ENCODE results near the gene RNF5.
"Not testable (repeated sequence)": the region's sequence is repeated elsewhere in the genome, so short reads cannot be mapped to it uniquely, and the experiment has no call there.

Gene RNF5

DNA sequence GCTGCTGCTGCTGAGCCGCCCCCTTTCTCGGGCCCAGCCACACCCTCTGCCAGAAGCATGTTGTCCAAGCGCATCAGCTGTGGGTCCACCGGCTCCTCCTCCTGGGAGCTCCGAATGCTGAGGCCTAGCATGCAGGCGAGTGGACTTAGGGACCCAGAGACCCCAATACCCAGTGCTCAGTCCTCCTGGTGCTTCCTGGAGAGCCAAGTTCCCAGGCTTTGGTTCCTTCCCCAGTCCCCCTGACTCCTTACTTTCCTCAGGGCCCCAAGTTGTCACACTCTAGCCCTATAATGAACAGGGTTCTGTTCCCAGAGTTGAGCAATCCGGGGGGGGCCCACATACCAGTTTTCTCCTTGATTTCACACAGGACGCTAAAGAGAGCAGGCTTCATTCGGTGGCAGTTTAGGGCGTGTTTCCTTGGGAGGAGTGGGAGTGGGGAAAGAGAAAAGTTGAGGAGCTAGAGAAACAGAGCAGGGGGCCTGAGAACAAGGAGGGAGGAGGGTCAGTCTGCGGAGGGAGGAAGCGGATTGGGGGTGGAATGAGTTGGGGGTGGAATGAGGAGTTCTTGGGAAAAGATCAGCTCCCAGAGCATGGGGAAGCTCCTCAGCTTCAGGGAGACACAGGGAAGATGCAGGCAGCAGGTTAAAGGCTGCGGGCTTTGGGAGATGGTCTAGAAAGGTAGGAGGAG is 10.3 kb downstream of the RNF5 start:
- in situ Hi-C loops (cut with MboI; ENCODE audit: low sequenced_read_pairs): no loop called here

DNA sequence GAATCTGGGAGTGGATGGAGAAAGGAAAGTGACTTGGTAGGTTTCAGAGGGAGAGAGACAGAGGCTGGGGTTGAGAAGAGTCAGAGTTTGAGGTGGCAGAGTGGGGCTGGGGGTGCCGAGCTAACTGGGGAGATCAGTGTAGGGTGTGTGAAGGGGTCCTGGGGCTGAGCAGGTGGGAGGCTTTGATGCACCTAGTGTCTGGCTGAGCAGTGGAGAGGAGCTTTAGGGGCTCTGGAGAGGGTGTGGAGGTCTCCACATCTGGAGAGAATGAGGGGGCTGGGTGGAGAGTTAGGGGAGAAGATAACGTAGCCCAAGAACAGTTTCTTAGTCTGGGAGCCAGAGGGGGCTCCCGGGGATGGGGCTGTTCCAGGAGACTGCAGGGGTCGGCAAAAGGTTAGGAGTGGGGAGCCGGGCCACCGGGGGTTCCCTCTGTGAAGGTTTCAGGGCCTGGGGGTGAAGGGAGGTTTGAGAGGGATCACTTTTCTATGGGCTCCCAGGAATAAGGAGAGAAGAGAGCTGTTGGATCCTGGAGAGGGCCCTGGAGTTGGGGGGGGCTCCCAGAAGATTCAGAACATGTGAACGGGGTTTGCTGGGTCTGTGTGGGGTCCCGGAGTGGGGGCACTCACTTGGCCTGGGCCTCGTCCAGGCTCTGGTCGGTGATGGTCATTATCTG is 11.0 kb downstream of the RNF5 start:
- in situ Hi-C loops (cut with MboI; ENCODE audit: low sequenced_read_pairs): no loop called here

DNA sequence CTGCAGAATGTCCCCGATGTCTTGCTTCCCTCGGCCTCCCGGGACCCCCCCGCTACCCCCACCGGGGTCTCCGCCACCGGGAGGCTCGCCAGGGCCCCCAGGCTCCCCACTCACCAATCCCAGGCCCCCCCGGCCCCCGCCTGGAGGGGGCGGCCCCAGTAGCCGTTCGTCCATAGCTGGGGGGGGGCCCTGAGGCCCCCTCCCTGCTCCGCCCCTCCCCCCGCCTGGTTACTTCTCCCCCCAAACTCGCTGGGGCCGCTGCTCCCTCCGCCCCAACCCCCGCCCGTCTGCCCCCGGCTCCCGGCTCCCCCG is 11.5 kb downstream of the RNF5 start:
- in situ Hi-C loops (cut with MboI; ENCODE audit: low sequenced_read_pairs): no loop called here

DNA sequence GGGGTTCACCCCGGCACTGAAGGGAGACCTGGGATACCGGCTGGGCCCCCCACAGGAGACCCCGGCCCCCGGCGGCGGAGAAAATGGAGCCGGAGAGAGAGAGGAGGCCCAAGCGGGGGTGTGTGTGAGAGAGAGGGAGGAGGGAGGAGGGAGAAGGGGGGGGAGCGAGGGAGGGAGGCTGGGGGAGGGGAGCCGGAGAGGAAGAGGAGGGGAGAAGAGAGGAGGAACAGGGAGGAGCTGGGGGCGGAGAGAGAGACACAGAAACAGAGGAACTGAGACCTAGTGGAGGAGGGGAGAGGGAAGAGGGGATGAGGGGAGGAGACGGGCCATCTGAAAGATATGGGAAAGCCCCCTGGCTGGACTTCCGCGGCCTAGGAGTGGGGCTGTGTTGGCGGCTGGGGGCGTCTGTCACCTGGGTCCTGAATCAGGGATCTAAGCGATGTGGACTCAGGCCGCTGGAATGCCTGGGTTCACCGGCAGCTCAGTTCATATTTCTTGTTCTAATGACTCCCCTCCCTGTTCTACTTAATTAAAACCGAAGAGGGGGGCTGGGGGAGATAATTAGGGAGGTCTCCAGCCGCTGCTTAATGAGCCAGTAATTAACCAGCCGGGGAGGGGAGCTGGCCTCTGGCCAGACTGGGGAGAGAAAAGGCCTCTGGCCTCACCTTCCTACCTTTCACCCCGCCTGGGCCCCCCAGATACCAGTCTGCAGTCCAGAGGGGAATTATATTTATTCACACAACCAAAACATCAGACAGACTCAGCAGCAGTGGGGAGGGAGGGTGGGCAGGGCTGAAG is 12.0 kb downstream of the RNF5 start, which contains the start of gene PBX2:
Gene PBX2, minus strand, starts transcription at position 149 of the 798 bp plus-strand sequence. CDS start 287 bp downstream, outside the sequence.
- in situ Hi-C loops (cut with MboI; ENCODE audit: low sequenced_read_pairs): no loop called here

DNA sequence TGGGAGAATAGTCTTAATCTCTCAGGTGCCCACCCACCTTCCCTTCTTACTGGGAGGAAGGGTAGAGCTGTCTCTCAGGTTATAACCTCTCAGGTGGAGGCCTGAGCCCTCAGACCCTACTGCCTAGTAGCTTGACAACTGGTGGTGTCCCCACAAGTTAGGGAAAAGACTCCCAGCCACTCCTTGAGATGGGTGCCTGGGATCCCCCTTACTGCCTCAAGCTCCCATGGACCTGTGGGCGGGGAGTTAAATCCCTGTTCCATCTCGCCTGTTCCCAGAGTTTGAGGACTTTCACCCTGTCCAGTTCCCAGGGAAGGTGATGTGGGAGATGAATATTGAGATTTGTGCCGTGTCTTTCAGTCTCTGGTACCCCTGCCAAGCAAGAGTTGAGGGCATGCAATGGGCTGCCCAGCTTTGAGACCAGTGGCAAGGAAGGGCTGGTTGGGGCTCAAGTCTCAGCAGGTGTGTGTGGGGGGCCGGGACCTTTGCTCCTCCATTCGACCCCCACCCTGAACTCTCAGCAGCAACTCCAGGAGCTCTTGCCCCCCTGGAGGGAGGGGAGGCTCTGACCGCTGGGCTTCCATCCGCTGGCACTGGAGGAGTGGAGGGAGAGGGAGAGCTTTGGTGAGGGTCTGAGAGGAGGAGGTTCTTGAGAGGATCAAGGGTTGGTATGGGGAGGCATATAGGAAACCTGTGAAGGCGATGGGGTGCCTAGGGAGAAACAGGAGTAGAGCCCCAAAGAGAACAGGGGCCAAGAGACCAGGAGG is 12.9 kb downstream of the RNF5 start:
- in situ Hi-C loops (cut with MboI; ENCODE audit: low sequenced_read_pairs): no loop called here

DNA sequence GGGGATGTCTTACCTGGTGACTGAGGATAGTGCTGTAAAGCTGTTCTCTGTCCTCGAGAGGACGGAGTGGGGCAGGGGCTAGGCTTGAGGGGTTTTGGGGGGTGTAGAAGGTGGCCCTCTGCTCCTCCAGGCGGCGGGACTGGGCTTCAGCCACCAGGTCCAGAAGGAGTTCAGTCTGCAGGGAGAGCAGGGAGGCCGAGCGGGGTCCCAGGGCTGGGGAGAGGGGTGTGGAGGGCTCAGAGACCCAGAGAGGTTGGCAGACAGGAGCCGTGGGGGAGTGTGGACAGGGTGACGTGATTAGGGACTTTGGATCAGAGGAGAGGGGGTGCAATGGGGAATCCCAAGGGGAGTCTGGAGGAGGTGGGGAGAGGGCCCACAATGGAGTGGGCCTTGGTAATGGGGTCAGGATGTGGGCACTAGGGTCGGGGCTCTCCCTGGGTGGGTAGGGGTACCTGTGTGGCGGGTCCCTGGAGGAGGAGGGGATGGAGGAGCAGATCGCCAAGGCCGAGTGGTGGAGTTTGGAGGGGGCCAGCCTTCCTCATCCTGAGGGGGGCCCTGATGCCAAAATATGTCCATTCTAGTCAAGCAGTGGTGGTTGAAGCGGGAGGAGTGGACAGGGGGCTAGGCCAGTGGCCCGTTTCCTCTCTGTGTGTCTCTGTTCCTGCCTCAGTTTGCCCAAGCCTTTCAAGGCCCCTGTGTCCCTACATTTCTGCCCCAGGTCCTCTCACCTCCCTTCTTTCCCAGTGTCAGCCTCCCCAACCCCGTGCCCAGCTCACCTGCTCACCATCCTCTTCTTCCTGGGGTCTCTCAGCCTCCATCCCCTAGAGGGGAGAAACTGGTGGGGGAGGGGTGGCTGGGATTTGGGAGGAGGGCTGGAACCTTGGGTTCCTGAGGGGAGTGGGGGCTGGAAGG is 13.7 kb downstream of the RNF5 start:
- in situ Hi-C loops (cut with MboI; ENCODE audit: low sequenced_read_pairs): no loop called here

DNA sequence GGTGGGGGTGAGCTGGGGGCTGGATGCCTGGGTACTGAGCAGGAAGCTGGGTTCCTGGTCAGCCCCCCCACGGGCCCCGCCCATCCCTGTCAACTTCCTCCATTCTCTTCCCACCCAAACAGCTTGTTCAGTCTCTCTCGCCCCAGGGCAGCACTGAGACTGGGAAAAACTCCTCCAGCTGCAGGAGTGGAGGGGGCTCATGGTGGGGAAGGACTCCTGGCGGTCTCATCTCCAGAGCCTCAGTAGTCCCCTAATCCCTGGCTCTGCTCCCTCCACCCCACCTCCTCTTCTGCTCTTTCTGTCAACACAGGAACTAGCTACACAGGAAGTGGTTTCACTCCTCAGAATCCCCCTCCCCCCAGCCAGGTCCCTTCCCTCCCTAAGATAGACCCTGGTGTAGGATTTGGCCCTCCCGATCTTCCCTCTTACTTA is 14.4 kb downstream of the RNF5 start, which contains the start of gene GPSM3:
Gene GPSM3, minus strand, starts transcription at position 36 of the 432 bp plus-strand sequence. CDS start 130 bp downstream, outside the sequence.
- in situ Hi-C loops (cut with MboI; ENCODE audit: low sequenced_read_pairs): no loop called here

DNA sequence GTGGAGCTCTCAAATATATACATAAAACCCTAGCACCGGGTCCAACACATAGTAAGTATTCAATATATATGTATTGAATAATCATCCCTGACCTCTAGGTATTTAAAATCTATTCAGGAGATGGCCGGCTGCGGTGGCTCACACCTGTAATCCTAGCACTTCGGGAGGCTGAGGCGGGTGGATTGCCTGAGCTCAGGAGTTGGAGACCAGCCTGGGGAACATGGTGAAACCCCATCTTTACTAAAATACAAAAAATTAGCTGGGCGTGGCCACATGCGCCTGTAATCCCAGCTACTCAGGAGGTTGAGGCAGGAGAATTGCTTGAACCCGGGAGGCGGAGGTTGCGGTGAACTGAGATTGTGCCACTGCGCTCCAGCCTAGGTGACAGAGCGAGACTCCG is 14.9 kb downstream of the RNF5 start:
- in situ Hi-C loops (cut with MboI; ENCODE audit: low sequenced_read_pairs): not testable (repeated sequence)

DNA sequence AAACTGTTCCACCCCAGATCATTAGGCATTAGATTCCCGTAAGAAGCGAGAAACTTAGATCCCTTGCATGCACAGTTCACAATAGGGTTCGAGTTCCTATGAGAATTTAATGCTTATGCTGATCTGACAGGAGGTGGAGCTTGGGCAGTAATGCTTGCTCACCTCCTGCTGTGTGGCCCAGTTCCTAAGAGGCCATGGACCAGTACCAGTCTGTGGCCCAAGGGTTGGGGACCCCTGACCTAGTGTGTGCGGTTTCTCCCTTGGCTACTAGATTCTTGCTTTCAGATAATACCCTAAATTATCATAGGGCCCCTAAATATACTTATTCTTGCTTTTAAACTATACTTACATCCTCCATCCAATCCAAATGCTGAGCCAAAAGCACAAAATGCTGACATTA is 16.2 kb downstream of the RNF5 start:
- in situ Hi-C loops (cut with MboI; ENCODE audit: low sequenced_read_pairs): no loop called here

DNA sequence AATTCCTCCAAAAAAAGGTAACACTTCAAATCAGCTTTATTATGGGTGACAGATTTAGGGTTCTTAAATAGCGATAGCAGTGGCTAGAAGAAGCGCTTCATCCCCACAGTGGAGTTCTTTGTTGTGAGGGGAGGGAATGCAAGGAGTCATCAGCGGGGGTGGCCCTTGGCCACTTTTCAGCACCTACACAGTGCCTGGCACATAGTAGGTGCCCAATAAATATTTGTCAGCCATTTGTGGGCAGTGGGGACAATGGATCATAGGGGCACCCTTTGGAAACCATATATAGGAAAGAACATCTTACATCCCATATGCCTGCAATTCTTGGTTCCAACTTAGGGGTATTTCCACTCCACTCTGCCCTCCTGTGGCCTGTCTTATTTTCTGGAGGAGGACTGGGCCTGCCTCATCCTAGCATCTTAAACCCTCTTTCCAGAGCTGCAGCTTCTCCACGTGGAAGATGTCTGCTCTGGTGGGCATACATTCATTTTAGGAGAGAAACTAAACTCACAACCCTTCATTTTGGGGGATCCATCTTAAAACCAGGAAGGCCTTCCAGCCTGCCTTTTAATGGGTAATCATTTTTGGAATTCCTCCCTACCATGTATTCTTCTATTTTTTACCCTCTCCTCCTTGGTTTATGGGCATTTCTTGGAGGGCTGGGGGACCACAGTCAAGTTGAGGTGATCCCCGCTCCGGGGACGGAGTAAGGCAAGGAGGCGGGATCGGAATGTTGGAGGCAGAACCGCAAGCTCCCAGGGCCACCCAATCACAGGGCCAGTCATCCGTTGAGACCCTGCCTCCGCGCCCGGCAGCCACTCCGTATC is 16.8 kb downstream of the RNF5 start:
- in situ Hi-C loops (cut with MboI; ENCODE audit: low sequenced_read_pairs): no loop called here

DNA sequence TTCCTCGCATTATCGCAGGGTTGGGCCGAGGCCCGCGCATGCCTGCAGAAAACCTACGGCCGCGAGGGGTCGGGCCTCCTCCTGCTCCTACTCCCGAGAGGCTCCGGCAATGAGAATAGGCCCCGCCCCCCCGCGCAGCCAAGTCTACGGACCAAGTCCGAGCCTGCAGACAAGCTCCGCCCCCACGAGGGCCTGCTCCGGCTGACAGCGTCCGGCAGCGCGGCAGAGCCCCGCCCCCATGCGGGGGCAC is 17.4 kb downstream of the RNF5 start:
- in situ Hi-C loops (cut with MboI; ENCODE audit: low sequenced_read_pairs): no loop called here

DNA sequence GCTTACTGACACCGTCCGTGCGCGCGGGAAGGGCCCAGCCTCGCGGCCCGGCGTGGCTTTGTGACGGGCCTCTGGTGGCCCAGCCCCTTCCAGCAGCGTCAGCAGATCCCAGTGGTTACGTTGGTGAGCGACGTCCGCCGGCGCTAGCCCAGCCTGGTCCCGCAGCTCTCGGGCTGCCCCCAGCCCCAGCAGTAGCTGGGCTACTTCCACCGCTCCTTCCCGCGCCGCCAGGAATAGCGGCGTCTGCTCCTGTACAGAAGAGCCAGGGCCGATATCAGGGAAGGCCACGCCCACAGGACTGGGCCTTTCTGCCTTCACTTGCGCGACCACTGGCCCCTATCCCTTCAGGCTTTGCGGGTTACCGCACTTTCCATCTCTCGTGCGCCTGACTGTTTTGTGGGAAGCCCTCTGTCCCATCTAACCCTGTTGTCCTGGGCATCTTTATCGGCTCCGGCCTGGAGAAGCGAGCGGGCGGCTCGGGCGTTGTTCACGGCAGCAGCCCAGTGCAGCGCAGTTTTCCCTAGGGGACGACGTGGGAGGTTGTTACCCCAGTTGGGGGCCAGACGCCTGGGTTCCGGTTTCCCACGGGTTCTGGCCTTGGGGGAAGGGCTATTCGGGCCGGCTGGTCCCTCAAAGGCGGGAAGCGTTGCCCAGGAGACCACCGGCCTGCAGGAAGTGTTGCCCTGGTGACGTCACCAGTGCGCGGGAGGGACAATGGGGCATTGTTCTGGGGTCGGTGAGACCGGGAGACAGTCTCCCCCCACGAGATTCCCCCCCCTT is 17.9 kb downstream of the RNF5 start:
- in situ Hi-C loops (cut with MboI; ENCODE audit: low sequenced_read_pairs): no loop called here

DNA sequence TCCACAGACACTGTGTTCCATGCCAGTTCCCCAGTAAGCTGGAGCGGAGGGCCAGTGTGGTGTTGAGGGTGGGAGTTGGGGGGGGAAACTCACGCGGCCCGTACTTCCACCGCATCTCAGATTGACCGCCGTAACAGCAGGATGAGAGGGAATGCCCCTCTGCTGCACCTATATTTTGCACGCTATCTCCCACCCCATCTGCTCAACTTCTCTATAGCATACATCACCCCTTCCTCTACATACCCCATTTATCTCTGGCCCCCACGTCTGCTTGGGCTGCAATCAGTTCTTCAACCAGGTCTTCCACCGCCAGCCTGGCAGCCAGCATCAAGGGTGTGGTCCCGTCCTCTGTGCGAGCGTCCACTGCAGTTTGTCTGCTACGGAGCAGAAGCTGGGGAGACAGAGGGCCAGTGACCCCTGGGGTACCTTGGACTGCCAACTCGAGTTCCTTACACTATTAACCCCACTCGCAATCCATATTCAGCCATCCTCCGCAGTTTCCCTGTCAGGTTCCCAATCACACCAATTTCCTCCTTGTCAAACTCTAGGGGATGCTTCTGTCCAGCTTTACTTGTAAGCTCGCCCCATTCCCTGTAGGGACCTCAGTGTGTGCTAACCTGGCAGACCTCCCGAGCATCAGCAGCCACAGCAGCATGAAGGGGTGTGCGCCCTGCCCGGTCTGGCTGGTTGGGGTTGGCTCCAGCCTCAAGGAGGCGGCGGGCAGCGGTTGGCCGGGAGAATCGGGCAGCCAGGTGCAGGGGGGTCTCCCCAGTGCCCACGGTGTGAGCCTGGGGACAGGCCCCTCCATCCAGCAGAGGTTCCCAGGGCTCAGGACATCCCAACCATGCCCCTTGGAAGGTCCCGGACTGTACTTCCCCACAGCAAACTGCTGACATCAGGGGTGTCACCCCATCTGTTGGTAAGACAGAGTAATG is 18.7 kb downstream of the RNF5 start:
- in situ Hi-C loops (cut with MboI; ENCODE audit: low sequenced_read_pairs): no loop called here

DNA sequence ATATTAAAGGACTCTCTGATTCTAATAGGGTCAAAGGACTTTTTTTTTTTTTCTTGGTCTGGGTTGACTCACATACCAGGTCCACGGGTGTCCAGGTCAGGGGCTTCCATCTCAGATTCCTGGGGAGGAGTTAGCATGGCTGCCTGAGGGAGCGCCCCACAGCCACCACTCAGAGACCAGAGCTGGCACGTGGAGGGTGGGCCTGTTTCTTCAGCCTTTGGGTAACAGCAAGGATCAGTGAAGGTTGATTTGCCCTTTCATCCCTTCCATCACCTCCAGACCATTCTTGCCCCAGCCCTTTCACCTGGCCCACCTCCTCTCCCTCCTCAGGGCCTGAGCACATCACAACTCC is 20.1 kb downstream of the RNF5 start:
- in situ Hi-C loops (cut with MboI; ENCODE audit: low sequenced_read_pairs): no loop called here

DNA sequence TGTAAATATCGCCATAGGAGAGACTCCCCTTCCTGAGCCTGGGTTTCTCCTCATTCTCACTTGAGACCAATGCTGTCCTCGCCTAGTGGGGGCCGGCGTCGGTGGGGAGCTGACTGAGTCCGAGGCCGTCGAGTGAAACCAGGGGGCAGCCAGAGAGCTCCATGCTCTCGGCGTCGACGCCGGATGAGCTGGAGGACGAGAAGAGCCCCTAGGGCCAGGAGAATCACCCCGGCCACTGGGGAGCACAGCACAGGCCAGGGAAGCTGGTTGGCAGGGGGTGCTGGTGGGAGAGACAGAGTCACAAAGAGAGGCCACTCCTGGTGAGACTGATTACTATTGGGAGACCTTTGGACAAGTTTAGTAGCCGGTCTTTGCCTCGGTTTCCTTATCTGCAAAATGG is 20.7 kb downstream of the RNF5 start:
- in situ Hi-C loops (cut with MboI; ENCODE audit: low sequenced_read_pairs): no loop called here

DNA sequence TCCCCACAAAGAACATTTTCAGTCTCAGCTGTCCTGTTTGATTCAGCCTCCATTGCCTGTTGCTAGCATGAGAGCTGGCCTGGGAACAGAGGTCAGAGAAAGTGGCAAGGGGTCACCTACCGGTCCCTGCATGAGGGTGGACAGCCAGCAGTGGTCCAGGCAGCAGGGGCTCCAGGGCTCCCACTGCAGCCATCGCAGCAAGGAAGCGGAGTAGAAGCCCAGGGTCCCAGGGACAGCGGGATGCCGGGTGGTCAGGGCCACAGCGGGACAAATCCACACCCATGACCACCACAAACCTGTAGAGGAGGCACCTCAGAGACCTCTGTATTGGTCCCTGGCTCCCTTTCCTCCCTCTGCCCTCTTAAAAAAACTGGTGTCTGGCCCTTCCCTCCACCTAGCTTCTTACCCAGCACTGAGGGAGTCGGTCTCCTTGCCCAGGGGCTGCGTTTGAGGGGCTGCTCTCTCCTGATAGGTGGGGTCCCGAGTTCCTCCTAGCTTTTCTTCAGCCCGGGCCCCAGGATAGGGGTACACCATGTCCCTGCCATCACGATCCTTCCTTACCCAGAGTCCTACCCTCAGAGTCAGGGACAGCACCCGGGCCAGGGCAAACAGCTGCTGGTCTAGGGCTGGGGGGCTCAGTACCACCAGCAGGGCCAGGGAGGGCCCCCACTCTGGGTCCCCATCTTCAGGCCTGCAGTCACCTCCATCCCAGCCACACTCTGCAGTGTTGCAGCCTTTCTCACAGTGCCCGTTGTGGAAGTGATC is 22.7 kb downstream of the RNF5 start:
- in situ Hi-C loops (cut with MboI; ENCODE audit: low sequenced_read_pairs): no loop called here

DNA sequence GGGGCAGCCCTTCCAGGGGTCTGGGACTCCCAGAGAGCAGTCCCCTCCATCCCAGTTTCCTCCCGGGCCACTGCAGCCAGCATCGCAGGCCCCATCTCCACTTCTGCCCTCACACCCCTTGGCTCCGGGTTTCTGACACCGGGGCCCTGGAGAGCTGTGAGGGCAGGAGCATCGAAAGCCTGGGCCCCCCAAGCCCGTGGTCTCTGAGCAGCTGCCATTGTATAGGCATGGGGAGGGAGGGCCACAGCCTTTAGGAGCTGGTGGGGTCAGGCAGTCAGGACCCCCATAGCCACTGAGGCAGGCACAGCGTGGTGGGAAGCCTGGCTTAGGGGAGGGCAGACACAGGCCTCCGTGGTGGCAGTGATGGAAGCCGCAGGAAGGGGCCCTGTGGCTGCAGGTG is 24.0 kb downstream of the RNF5 start:
- in situ Hi-C loops (cut with MboI; ENCODE audit: low sequenced_read_pairs): no loop called here

All from hTERT RPE-1 (cell line).